DMS 273 (cell line): ENCODE measurements around the gene DEXI.
"Not testable (repeated sequence)": the region's sequence is repeated elsewhere in the genome, so short reads cannot be mapped to it uniquely, and the experiment has no call there.

Experiments used
- DNase-seq: peaks from one replicate; lab custom pipeline; 2025; ENCODE audit not compliant: unreplicated experiment; lab: John Stamatoyannopoulos, UW

Gene DEXI

DNA sequence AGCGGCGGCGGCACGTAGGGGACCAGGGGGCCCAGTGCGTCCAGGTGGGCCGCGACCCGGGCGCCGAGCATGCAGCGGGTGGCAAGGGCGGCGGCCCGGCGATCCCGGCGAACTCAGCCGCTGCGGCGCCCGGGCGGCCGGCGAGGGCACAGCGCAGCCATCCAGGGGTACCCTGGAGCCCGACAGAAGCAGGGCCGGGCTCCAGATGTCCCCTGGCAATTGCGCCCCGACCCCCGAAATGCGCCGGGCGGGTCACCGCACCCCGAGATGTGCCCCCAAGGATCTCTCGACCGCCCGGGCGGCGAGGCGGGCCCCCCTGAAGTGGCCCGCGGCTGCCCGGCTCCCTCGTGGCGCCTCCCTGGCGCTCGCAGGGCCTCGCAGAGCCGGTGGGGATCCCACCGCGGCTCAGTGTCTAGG, 325 bp downstream of the DEXI start:
- DNase-seq: peak; percentile 31

DNA sequence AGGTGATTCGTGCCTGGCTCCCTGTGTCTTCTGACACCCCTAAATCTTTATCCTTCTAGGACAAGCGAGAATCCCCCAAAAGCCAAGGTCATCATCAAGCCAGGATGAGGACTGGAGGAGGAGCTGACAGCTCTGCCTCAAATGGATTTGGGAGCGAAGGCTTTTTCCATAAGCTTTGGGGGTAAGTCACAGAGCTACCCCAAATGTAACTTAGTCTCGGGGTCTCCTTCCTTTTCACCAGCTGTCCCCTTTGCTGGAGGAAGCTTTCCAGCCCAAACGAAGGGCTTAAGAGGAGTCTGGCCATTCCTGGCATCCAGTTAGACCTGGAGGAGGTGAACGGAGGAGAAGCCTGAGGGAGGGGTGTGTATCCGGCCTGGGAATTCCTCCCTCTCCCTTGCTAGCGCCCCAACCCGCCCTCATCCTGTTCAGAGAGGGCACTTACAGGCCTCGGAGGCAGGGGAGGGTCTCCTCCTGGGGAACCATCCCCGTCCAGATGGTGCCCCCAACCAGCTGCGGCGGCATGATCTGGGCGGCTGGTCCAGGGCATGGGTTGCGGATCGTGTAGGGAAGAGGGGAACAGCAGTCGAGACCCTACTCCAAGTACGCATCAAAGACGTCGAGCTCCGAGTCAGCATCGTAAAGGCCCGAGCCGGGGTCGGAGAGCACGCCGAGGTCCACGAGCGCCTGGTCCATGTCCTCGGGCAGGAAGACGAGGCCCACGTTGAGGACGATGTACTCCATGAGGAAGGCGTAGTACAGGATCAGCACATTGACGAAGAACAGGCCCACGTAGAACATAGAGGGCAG, 938 bp downstream of the DEXI start:
- peak; percentile 41 for DNase-seq

DNA sequence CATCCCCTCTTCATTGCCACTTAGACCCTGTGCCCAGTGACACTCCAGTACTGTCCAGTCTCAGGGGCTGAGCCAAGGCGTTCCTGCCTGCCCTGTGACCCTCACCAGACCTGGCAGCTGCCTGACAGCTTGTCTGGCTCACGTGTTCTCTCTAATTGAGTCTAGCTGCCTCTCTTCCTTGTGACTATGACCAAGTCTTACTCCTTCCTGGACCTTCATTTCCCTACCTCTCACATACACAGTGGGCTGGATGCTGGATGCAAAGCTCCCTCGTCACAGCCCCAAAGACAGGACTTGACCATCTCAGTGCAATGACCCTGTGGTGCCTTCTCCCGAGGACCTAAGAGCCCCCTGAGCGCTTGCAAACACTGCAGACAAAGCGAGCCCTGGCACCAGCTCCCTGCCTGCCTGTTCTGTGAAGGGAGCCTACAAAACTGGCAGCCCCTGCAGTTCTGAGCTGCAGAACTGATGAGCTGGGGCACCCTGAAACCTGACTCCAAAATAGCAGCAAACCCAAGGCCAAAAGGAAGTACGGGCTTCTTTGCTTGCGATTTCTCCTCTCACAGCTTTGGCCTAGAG, 1.7 kb downstream of the DEXI start:
- DNase-seq: peak; percentile 41

DNA sequence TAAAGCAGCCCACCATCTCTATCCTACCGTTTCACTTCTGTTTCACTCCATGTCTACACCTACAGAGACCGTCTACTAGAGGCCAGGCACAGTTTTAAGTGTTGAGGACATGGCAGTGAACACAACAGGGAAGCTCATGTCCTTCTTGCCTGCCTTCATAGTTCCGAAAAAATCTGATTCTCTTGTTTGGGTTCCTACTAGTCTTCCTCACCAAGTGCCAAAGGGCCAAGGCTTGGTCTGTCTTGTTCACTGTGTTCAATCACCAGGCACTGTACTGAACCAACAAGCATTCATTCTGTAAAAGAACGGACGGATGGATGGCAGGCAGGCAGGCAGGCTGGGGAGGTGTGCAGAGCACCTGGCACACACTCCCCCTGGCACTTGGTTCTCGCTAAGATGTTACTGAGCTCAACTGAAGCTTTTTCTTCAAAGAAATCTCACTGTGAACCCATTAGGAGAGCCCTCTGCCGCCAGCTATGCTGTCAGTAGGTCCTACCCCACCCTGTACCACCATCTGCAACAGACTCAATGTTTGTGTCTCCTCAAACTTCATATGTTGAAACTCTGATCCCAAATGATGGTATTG, 2.5 kb downstream of the DEXI start:
- DNase-seq: no peak

DNA sequence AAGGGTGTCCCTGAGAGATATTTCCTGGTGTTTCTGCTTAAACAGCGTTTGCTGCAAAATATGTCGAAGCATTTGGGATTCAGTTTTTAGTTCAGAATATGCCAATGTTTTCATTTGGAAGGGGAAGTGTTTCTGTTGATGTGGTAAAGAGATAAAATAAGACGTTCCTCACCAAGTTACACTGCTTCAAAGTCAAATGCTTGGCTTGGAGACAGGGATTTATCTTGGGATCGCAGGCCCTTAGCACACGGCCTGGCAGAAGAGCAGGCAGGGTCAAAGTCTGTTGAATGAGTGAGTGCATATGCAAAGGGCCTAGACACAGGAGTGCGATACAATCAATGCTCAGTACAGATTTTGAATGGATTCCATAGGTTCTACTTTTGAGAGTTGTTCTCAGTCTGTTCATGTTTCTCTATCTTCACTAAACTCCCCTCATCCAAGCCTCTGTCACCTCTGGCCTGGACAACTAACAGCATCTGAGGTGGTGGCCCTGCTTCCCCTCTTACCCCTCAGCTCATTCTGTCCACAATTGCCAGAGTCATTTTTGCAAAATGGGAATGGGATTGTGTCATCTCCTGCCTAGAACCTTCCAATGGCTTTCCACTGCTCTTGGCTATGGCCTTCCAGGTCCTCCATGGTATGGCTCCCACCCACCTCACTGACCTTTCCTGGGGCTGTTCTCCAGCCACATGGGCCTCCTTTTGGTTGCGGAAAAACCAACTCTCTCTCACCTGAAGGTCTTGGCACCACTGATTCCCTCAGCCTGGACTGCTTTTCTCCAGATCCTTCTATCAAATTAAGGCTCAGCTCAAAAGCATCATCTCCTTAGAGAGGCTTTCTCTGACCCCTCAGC, 3.2 kb downstream of the DEXI start:
- DNase-seq: no peak

DNA sequence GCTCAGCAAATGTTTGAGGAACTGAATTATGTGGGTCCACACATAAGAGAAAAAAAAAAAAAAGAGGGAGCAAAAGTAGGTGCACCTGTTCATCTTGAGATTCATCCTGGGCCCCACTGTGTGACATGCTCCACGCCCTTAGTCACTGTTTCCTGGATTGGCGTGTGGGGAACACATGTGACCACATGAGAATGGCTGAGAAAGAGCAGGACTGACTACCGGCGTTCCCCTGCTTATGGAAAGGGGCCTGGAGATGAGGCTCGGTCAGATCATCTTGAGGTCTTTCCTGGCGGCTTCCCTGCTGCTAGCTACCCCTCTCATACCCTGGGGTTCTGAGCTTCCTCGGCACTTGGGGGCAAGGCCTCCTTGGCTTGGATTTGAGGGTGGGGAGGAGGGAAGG, 3.9 kb downstream of the DEXI start:
- no peak for DNase-seq

DNA sequence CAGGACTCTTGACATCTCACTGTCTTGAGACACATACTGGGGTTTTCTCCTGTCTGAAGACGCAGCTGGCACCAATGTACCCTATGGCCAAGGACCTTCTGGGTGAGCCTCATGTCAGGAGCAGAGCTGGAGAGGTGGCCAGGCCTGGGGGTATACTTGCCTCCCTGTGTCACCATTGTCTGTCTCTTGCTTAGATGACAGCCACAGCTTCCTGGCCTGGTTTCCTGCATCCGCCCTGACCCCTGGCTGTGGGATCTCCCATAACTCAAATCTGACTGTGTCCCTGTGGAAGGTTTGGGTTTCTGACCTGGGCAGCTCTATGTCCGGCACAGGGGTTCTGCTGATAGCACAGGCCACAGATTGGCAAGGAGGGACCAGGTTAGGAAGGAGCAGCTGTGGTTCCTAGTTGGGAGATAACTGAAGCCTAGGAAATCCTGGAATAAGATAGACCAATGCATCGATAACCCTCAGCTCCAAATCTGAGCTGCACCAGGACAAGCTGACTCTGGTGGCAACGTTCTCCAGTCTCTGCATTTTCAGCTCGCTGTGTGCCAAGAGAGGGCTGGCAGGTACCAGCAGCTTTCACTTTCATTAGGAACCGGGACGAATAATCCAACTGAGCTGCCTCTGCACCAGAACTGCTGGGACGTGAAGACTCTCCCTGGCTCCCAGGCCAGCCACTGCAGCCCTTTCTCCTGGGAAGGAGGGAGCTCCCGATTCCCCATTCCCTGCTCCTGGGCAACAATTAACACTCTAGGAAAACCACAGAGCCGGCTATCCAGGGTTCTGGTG, 5.0 kb downstream of the DEXI start:
- DNase-seq: peak; percentile 15

DNA sequence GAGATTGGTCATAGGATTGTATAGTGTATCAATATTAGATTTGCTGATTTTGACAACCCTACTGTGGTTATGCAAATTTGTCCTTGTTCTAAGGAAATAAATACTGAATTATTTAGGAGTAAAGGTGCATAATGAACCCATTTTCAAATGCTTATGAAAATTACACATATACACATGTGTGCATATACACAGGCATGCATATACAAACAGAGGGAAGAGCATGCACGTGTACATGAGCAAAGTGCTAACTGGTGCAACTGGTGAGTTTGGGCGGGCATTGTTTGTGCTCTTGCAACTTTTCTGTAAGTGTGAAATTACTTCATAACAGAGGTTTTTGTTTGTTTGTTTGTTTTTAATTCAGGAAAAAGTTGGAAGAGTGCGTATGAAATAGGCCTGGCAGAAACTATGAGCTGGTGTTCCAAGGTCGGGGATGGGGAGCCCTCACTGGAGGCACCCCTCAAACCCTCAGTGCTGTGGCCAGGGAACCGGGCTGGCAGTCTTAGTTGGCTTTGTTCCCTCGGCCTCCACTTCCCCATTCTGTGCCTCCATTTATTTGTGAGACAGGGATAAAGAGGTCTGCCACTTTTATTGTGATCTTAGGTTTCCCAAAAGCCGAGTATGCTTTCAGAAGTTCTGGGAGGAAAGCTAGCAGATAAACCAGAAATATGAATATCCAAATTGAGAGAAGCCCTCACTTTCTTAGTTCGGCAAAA, 5.8 kb downstream of the DEXI start:
- DNase-seq: no peak

DNA sequence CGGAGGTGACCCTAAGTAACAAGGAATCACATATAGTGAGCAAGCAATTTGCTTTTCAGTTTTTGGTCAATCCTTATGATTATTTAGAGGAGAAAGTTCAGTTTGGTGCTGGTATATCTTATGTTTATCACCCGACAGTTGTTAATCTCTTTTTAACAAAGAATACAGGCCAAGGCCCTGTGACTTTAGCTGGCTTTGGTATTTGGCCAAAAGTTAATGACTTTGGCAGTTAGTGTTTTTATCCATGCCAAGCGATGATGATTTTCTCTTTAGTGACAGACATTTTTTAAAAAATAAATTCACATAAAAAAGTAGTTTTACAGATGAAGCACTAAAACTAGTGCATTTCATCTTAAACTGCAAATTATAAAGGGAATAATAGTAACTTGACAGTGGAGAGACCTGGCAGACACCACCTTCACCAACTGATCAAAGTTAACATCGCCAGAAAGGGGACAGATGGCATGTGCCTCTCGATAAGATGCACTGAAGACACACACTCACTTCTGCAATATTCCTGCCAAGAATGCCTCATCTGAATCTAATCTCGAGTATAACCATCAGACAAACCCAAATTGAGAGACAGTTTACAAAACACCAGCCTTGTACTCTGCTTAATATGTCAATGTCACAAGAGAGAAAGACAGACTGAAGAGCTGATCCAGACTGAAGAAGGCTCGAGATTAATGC, 6.9 kb downstream of the DEXI start:
- DNase-seq: peak; percentile 59

DNA sequence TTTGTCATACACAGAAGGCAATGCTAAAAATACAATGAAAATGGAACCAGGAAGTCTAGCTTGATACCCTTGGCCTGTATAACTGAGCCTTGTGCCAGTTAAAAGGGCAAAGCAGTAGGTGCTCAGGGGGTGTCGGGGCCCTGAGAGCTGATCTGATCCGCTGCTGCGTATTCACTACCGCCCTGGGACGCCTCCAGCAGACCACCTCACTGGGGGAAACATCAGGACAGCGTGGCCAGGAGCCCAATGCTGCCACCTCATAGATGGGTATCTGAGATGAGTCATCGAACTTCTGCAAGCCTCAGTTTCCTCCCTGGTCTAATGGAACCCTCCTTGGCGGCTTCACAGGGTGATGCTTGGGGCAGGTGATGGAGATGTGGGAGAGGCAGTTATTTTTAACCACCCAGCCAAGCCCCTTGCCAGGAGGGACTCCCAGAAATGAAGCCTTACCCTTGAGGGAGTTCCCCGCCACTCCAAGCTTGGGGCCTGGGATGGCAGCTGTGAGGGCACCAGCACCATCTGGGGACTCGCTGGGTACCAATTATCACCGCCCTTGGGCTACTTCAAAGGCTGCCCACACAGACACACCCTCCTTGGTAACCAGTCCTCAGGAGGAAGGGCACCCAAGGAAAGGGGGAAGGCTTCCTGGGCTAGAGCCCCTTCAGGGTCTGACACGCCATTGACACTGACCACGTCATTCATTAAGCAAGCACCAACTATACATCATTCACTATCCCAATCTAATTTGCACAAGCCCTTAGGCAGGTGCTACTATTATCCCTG, 7.8 kb downstream of the DEXI start:
- DNase-seq: peak; percentile 61

DNA sequence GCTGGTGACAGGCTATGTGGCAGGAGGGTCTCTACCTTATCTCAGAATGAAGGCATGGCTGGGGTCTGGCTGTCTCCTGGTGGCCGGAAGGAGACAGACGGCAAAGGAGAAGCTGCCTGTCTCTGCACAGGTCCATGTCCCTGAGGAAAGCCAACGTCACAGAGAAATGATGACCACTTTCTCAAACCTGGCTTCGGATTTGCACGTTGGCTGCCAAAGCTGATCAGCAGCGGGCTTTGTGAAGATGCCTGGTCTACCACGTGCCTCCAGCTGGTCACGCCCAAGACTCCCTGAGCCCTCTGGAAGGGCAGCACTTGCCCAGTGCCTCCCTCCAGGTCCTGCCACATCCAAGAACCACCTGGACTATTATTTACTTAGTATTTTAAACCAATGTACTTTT, 8.4 kb downstream of the DEXI start:
- no peak for DNase-seq

DNA sequence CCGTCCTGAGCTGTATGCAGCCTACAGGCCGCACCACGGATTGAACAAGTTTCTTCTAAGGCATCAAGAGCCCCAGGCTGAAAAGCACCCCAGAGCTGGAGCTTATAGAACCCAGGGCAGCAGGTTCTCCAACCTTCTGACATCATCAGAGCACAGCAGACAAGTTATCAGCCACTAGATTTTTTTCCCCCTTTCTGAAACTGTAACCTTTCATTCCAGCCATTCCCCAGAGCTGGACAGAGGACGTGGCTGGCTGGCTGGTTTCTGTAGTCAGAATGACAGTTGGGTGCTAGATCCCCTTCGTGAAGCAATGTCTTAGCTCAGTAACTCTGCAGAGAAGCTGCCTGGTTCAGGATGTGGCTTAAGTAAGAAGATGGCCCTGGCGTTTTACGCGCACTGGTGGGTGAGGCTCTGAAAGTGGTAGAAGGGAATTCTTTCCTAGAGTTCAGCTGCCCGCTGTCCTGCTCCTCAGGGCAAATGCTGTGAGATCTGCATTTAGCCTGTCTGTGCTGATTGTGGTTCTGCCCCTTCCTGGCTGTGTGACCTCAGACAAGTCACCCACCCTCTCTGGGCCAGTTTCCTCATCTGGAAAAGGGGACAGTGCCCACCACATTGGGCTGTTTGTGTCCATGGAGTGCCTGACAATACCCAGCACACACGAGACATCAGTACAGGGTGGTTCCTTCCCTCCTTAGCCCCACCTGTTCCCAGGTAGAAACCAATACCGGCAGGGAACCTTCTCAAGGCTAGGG, 9.1 kb downstream of the DEXI start:
- no peak for DNase-seq

DNA sequence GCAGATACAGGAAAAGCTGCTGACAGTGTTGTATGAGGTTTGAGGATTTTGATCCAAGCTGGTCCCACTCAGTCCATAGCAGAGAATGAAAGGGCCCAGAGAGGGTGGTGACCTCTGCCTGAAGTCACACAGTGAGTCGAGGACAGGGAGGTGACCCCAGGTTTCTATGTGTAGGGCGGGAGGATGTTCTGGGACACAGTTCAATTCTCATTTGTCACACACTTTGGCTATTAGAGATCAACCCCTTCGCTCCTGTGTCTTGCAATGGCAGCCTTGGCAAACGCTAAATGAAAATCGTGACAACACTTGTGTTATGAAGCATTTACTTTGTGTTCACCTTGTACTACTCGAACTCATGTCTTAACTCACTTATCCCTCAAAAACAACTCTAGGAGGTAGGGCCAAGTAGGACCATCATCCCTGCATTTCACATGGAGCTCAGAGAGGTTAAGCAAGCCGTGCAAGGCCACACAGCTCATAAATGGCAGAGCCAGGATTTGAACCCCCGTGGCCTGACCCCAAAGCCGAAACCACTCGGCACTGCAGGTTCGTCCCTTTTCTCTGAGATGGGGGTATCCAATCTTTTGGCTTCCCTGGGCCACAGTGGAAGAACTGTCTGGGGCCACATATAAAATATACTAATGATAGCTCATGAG, 10.2 kb downstream of the DEXI start:
- no peak for DNase-seq

DNA sequence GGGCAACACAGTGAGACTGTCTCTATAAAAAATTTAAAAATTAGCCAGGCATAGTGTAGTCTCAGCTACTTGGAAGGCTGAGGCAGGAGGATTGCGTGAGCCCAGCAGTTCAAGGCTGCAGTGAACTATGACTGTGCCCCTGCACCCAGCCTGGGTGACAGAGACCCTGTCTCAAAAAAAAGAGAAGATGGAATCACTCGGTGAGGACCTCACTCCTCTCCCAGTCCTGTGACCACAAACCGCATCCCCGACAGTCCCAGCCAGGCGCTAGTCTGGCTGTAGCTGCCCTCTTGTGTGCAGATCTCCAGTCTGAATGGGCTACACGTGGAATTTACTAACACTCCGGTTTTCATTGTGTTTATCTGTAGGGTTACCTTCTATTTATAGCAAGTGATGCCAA, 11.1 kb downstream of the DEXI start:
- no peak for DNase-seq

DNA sequence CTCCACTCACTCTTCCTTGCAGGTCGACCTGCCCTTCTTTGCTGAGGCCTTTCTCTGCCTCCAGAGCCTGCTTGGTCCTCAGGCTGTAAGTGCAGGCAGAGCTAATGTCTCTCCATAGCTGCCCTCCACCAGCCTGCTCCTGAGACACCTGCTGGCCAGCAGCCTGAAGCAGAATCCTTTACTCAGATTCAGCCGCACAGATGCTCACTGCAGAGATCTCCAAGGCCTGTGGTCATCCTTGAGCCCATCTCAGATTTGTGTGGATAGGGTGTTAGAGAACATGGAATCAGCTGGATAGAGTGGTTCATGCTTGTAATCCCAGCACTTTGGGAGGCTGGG, 11.5 kb downstream of the DEXI start:
- no peak for DNase-seq

DNA sequence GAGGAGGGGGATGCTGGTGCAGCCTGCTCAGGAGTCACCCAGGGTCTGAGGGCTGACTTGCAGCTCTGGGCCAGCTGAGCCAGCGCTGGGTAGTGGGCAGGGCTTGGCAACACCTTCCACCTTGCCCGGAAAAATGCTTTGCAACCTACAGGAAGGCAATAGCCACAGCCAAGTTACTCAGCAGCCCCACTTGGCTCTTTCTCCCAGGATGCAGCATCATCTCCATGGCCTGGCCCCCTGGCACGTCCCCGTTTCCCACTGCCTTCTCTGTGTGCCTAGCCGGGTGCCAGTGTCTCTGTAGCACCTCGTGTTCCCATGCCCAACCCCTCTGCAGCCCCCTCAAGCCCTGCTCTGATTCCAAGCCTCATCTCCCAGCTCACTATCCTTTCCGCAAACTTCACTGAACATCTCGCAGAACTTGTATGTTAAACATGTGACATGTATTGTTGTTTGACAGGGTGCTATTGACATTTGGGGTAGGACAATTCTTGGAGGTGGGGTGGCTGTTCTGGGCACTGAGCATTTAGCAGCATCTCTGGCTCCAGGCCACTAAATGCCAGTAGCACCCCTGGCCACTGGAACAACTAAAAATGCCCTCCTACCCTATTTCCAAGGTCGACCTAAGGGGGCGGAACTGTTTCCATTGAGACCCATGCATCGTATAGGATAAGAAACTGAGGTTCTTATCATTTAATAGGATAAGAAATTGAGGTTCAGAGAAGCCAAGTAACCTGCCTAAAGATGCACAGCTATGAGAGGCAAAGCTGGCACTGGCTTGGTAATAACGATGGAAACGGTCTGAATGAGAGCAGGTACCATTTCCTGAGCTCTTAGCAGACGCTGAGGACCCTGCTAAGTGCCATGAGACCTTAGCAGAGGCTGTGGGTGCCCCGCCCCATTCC, 12.2 kb downstream of the DEXI start:
- DNase-seq: no peak

DNA sequence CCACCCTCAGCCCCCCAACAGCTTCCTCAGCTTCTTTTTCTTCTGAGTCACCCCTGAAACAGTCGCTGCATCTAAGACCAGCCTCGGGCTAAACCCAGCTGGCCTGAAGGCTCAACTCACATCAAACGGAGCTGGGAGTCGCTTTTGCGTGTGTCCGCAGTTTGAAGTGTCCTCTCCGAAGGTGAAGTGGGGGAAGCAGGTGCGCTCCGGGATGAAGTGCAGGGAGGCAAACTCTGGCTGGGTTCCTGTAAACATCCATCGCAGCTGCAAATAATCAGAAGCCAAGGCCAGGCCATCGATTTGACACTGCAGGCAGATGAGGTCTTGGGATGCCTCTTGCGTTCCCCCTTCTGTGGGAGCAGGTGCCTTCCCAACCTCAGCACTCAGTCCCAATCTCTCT, 13.2 kb downstream of the DEXI start:
- DNase-seq: not testable (repeated sequence)
